ENCODE measurements around the gene FBXO31. TPM values are rescaled to one million over a fixed set of nuclear protein-coding genes. Genes with fewer than 3 reads are reported as not detected.

Gene FBXO31
- total and polyA plus RNA-seq, 2 of the 13 experiments (the other 11 are each of a cell fraction or from before 2014, with no cell fraction given): 92.4 to 101 TPM

GRCh38 chr16:87391950-87392820 lies 8.6 kb upstream of the FBXO31 start, which contains the start of gene MAP1LC3B (continued):
- TF ChIP-seq, protein P1, sequence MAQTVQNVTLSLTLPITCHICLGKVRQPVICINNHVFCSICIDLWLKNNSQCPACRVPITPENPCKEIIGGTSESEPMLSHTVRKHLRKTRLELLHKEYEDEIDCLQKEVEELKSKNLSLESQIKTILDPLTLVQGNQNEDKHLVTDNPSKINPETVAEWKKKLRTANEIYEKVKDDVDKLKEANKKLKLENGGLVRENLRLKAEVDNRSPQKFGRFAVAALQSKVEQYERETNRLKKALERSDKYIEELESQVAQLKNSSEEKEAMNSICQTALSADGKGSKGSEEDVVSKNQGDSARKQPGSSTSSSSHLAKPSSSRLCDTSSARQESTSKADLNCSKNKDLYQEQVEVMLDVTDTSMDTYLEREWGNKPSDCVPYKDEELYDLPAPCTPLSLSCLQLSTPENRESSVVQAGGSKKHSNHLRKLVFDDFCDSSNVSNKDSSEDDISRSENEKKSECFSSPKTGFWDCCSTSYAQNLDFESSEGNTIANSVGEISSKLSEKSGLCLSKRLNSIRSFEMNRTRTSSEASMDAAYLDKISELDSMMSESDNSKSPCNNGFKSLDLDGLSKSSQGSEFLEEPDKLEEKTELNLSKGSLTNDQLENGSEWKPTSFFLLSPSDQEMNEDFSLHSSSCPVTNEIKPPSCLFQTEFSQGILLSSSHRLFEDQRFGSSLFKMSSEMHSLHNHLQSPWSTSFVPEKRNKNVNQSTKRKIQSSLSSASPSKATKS (CRISPR knock-in tag; IDR thresholded peaks at IDR 0.05): no peak; the same call in 1 of the 2 replicates
- TF ChIP-seq ZBTB46 (CRISPR knock-in tag; IDR thresholded peaks at IDR 0.05; ENCODE audit: borderline replicate concordance) (no peak), TBX2 (CRISPR knock-in tag; IDR thresholded peaks at IDR 0.05; ENCODE audit: borderline replicate concordance) (peak; percentile 98), SRSF1 (optimal IDR thresholded peaks at IDR 0.05; ENCODE audit: low read depth, low read length) (no peak), ARHGAP35 (CRISPR knock-in tag; IDR thresholded peaks at IDR 0.05; ENCODE audit: borderline replicate concordance) (peak; percentile 77), ETV5 (CRISPR knock-in tag; IDR thresholded peaks at IDR 0.05; ENCODE audit: borderline replicate concordance) (peak; percentile 68; the same call in 1 of the 2 replicates), ATAD3A (CRISPR knock-in tag; IDR thresholded peaks at IDR 0.05) (peak; percentile 72; the same call in 1 of the 2 replicates), STAG1 (CRISPR knock-in tag; IDR thresholded peaks at IDR 0.05) (no peak), KAT7 (CRISPR knock-in tag; IDR thresholded peaks at IDR 0.05; ENCODE audit: borderline replicate concordance) (peak; percentile 92), JUNB (CRISPR knock-in tag; IDR thresholded peaks at IDR 0.05; ENCODE audit: borderline replicate concordance) (no peak), SRF (IDR thresholded peaks at IDR 0.05; ENCODE audit: low read depth, low read length) (no peak), ZNF816 (CRISPR knock-in tag; IDR thresholded peaks at IDR 0.05; ENCODE audit: borderline replicate concordance) (no peak; the same call in 1 of the 2 replicates), ZNF570 (CRISPR knock-in tag; IDR thresholded peaks at IDR 0.05; ENCODE audit: borderline replicate concordance) (no peak), AHR (CRISPR knock-in tag; IDR thresholded peaks at IDR 0.05) (0 out of 2 replicates have a peak, but pooled peaks have one; percentile 93), MAFF (IDR thresholded peaks at IDR 0.05; ENCODE audit: low read depth, low read length) (no peak), THAP8 (CRISPR knock-in tag; IDR thresholded peaks at IDR 0.05; ENCODE audit: borderline replicate concordance) (peak; percentile 93), THRA (CRISPR knock-in tag; IDR thresholded peaks at IDR 0.05; ENCODE audit: borderline replicate concordance) (peak; percentile 82; the same call in 1 of the 2 replicates), SOX6 (IDR thresholded peaks at IDR 0.05) (no peak), SOX6 (CRISPR knock-in tag; IDR thresholded peaks at IDR 0.05) (peak; percentile 58; the same call in 1 of the 2 replicates), TCF12 (IDR thresholded peaks at IDR 0.05) (no peak), TCF12 (CRISPR knock-in tag; IDR thresholded peaks at IDR 0.05) (peak; percentile 98)
- TF ChIP-seq, protein P2, sequence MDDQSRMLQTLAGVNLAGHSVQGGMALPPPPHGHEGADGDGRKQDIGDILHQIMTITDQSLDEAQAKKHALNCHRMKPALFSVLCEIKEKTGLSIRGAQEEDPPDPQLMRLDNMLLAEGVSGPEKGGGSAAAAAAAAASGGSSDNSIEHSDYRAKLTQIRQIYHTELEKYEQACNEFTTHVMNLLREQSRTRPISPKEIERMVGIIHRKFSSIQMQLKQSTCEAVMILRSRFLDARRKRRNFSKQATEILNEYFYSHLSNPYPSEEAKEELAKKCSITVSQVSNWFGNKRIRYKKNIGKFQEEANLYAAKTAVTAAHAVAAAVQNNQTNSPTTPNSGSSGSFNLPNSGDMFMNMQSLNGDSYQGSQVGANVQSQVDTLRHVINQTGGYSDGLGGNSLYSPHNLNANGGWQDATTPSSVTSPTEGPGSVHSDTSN (CRISPR knock-in tag; IDR thresholded peaks at IDR 0.05; ENCODE audit: borderline replicate concordance): no peak

All from HepG2 (cell line).